Keratinocyte (primary cell): ENCODE measurements around the gene SEPTIN5.

ENCODE experiments used
- CTCF ChIP-seq, 3 experiments: IDR thresholded peaks in 1 of 3; conservative IDR thresholded peaks in 1 of 3; optimal IDR thresholded peaks in 1 of 3; 2 replicates in 2 of 3; 3 replicates in 1 of 3; pipeline versions ENCODE3 to v1.5.1; 2011; ENCODE audit warnings: low read length in 3 of 3, mild to moderate bottlenecking in 3 of 3, moderate library complexity in 2 of 3, control low read depth in 1 of 3, inconsistent platforms in 1 of 3; ENCODE audit not compliant: insufficient read depth in 2 of 3; ENCODE audit errors: extremely low read depth in 1 of 3
- EZH2 ChIP-seq: IDR thresholded peaks from one replicate; pipeline ENCODE4 v1.6.1; 2012; ENCODE audit warnings: inconsistent platforms, mild to moderate bottlenecking, low read length, moderate library complexity

DNA sequence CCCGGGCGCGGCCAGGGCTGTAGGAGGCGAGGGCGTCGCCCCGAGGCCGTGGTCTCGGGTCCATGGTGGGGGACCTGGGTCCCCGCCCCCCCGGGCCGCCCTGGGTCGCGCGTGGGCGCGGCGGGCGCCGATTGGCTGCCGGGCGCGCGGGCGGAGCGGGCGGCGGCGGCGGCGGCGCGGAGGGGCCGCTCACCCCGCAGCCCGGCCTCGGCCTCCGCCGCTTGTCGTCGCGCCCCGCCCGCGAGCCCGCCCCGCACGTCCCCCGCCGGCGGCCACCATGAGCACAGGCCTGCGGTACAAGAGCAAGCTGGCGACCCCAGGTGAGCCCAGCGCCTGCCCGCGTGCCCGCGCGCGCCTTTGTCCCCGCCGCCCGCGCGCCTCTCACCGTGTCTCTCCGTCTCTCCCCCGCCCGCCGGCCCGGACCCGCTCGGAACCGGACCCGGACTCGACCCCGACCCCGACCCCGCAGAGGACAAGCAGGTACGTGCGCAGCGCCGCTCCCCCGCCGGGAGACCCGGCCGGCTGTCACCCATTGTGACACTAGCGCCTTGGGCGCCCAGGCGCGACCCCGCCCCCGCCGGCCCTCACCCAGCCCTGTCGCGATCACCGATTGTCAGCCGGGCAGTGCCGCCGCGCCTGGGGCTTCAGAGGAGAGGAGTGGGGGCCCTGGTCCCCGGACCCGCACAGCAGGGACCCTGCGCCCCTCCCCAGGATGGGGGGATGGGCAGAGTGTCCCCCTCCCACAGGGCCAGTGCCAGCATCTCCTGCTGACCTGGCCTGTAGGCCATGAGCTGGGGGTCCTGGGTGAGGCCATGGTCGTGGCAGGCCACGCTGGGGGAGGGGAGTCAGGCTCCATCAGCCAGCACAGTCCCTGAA, at the start of gene SEPTIN5:
- no peak for TF ChIP-seq CTCF (optimal IDR thresholded peaks at IDR 0.05 in 1 of 3, IDR thresholded peaks at IDR 0.05 in 1 of 3, conservative IDR thresholded peaks at IDR 0.05 in 1 of 3; ENCODE audit: extremely low read depth in 1 of 3, insufficient read depth in 2 of 3, low read length in 3 of 3)
- TF ChIP-seq EZH2, result peak; percentile 48
